Mammary epithelial cell (primary cell): ENCODE measurements around the gene IQSEC1.

Source experiments
- CTCF ChIP-seq, 2 donors: IDR thresholded peaks in 1 of 2; conservative IDR thresholded peaks in 1 of 2; 2 replicates each; pipeline ENCODE4 v1.5.1; 2011 to 2012; ENCODE audit warnings: inconsistent platforms in 2 of 2, low read length in 2 of 2, mild to moderate bottlenecking in 2 of 2, control low read depth in 1 of 2, low read depth in 1 of 2; ENCODE audit not compliant: insufficient read depth in 1 of 2; ENCODE audit errors: extremely low read depth in 1 of 2
- EZH2 ChIP-seq: IDR thresholded peaks from 2 replicates; pipeline ENCODE4 v1.6.1; 2012; ENCODE audit warnings: low read length, inconsistent platforms, borderline replicate concordance

GRCh38 chr3:13066834-13067233, 6.4 kb downstream of the IQSEC1 start:
- no peak for TF ChIP-seq EZH2
- no peak for TF ChIP-seq CTCF (conservative IDR thresholded peaks at IDR 0.05 in 1 of 2, IDR thresholded peaks at IDR 0.05 in 1 of 2; ENCODE audit: extremely low read depth in 1 of 2, insufficient read depth in 1 of 2, low read depth in 1 of 2, low read length in 2 of 2)
